Uterus (tissue), 2 donors: ENCODE results near the gene ASTN2.

Source experiments
- CTCF ChIP-seq, 4 experiments: fragments of 200-600 bp in 2 of 4; fragments of 450-650 bp in 2 of 4; sonication (generic) in 2 of 4; IDR thresholded peaks; one replicate each; pipeline ENCODE4 v1.5.1; 2016 to 2019; ENCODE audit warnings: antibody characterized with exemption in 4 of 4, mild to moderate bottlenecking in 2 of 4, moderate library complexity in 1 of 4
- POLR2A ChIP-seq, 2 donors: fragments of 450-650 bp; IDR thresholded peaks; one replicate each; pipeline ENCODE4 v1.6.1; 2016; ENCODE audit warnings: antibody characterized with exemption in 2 of 2, mild to moderate bottlenecking in 1 of 2, moderate library complexity in 1 of 2

- no peak for TF ChIP-seq CTCF (IDR thresholded peaks at IDR 0.05)
- TF ChIP-seq POLR2A (IDR thresholded peaks at IDR 0.05) = no peak
Measured at GRCh38 chr9:116629634-116630033, 785.2 kb downstream of the ASTN2 start.
